ENCODE results near the gene UNC79. TPM values are rescaled to one million over a fixed set of nuclear protein-coding genes. Genes with fewer than 3 reads are reported as not detected.

The UNC79 gene
- total RNA-seq, 1 donor from 2014 or later, result 2.4 TPM

GRCh38 chr14:93707475-93707874 lies 276.7 kb downstream of the UNC79 start:
- DNase-seq (ENCODE audit: low spot score), result no peak

DNA sequence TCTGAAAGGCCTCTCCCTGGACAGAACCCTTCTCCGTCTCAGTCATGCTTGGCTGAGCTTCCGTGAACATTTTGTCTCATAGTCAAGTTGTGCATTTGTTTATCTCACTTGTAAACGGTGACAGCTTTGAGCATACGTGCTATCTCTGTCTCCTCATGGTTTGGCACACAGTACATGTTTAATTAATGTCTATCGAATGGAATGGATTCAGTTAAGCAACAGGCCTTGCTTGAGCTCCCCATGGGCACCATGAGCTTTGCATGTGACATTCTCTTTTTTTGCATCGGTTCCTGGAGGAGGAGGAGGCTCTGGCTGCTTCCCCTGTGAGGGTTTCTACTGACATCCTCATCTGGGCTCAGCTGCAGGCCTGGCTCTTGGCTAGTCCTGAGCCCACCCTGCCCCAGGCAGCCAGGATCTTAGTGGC lies 277.6 kb downstream of the UNC79 start:
- no peak for DNase-seq (ENCODE audit: low spot score)

DNA sequence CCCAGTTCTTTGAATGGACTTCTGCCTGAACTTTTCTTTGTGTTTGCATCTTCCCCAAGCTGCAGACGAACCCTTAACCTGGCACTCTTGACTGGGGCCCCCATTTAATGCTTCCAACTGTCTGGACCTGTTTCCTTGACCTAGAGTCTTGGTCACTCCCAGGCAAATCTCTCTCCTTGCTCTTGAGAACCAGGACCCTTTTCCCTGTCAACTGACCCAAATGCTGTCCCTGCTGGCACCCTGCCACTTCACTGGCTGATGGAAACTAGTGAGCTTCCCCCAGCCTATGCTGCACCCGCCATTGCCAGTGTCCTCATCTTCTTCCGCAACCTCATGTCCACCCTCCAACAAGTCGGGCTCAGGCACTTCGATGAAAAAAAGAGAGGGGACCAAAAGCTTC lies 278.1 kb downstream of the UNC79 start:
- DNase-seq (ENCODE audit: low spot score), result no peak

DNA sequence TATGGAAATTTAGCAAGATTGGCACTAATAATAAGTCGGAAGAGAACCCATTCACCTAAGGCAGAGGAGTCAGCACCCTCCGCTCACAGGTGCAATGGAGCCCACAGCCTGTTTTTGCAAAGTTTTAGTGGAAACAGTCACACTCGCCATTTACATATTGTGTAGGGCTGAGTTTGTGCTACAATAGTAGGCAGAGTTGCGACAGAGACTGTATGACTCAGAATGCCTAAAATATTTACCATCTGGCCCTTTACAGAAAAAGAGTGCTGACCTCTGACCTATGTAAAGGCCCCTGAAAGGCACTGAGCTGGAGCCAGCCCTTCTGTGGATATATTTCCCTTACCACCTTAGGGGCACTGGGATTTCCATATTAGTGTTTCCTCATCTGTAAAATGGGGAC lies 278.5 kb downstream of the UNC79 start:
- DNase-seq (ENCODE audit: low spot score), result no peak

GRCh38 chr14:93712079-93712837 lies 281.5 kb downstream of the UNC79 start:
- no peak for DNase-seq (ENCODE audit: low spot score)

DNA sequence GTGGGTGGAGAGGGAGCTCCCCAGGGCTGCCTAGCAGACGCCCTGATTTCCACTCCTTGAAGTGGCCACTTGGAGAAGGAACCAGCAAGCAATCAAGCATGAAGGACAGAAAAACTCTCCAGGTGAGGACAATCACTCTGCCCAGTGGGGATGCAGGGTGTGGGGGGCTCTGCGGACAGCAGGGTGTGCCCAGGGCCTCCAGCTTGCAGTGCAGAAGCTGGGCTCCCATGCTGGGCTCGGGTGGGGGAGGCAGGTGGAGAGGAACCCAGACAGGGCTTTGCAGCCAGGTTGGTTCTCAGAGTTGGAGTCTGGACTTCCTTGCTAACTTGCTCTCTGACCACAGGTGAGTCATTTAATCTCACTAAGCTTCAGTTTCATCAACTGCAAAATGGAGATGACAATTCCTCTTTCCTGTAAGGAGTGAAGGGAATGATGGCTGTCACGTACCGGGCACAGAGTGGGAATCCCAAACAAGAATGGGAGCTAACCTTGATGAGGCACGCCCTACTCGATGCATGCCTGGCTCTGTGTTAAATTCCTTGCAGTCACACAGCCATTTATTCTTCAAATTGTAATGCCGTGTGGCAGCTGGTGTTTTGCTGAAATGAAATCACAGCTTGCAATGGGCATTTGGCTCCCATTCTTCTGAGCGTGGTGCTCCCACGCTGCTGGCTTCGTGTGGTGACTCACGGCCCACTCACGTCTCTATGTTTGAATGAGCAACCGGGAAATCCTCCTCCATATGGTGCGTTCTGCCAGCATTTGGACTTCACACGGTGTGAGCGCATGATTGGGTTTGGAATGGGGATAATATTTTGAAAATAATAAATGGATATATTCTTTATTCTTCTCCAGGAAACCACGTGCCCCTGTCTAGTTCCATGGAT lies 282.3 kb downstream of the UNC79 start:
- no peak for DNase-seq (ENCODE audit: low spot score)

DNA sequence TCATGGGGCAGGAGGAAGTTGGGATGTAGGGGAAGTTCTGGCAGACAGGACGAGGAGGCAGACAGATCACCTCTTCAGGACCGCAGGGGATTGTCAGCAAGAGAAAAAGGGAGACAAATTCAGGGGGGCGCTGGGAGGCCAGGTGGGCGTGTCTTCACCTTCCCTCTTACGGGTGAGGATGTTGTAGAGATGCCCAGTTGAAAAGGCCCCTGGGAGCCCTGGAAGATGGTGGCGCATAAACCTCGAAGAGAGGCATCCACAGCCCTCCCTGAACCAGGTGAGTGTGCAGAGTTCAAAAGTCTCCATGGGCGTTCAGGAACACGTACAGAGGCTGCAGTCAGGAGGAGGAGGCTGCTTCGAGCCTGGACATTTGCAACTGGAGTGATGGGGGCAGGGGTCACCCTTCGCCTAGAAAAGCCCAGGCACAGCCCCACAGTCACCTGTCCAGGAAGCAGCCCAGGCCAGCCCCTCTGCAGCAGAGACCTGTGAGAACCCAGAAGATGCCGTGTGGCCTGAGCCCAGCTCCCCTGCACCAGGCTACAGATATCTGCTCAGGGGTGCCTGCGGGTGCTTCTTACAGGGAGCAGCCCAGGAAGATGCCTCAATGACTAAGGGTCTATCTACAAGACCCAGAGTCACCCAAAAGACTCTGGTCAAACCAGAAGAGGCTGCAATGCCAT lies 283.1 kb downstream of the UNC79 start:
- DNase-seq (ENCODE audit: low spot score), result no peak

DNA sequence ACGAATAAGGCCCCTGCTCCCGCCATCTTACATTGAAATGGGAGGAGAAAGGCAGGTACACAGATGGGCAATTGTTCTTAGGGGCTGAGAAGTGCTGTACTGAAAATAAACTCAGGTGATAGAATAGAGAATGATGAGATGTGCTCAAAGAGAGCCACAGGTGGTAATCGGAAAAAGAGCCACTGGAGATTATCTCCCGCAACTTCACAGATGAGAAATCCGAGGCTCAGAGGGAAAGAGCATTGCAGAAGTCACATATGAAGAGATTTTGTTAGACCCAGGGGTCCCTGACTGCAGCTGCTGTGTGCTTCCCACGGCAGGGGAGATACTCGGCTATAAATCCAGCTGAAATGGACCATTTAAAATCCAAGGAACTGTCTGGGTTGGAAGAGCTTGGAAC lies 283.9 kb downstream of the UNC79 start:
- no peak for DNase-seq (ENCODE audit: low spot score)

GRCh38 chr14:93715279-93715927 lies 284.7 kb downstream of the UNC79 start:
- DNase-seq (ENCODE audit: low spot score), result no peak

DNA sequence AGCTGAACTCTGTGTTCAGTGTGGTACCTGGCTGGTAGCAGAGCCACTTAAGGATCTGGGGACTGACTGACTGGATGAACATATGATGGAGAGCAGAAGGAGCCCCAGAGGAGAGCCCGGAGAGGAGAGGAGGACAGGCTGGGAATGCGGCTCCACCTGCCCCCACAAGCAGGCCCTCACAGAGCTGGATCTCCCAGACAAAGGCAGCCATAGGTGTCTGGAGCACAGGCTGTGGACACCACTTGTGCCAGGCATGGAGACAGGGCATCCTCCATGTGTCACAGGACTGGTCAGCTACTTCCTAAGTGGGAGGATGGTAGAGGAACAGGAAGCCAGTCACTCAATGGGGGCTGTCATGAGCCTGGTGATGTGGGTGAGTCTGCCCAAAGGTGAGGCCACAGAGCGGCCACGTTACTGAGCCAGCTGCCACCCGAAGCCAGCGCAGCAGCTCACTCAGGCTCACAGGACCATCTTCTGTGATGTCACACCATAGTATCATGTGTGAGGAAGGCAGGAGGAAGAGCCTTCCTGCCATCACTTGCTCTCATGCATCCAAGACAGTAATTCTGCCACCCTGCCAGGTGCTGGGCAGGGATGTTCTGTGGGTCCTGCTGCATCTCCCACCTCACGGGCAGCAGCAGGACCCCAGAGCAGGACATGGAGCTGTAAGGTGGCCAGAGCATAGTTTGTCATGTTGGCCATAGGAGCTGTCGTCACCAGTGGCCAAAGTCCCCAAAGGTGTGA lies 285.4 kb downstream of the UNC79 start:
- no peak for DNase-seq (ENCODE audit: low spot score)

GRCh38 chr14:93716746-93717667 lies 286.3 kb downstream of the UNC79 start:
- DNase-seq (ENCODE audit: low spot score), result no peak

DNA sequence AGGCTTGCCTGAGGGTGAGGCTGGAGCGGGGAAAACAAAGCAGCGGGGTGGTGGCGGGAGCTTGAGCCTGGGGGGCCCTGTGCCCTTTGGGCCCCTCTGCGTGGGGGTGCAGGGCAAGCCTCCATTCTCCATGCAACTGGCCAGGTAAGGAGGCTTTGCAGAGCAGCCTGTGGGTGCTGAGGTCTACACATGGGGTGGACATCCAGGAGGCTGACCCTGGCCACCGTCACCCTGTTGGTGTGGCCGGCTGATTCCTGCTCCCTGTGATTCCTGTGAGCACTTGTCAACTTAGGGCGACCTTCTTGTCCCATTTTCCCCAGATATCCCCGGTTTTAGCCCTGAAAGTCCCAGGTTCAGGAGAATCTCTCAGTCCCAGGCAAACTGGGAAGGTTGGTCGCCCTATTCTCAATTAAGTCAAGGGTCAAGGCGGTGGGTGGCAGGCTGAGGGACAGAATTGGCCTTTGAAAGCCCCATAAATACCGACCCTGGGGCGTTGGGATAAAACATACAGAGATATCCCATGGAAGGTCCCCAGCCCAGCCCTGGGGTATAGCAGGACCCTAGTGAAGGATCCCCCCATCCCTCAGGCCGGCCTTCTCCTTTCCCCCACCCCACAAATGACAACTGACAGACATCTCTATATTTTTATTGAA lies 287.1 kb downstream of the UNC79 start:
- no peak for DNase-seq (ENCODE audit: low spot score)

DNA sequence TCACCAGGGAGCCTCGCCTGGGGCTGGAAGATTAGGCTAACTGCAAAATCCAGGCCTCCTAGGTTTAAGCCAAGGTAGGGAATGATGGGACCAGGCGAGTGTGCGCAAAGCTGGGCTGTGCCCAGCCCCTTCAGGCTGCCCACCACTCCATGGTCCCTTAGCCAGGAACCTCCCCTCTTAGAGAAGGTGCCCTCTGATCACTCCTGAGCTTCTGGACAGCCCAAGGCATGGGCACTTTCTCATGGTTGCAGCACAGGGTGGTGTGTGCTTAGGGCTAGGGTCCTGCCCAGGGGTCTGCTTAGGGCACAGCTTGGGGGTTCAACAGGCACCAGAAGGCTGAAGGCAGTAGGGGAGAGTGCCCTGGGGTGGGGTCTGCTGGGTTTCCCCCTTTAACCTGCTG lies 288.5 kb downstream of the UNC79 start:
- no peak for DNase-seq (ENCODE audit: low spot score)

- no peak for DNase-seq (ENCODE audit: low spot score)
These were observed 289.5 kb downstream of the UNC79 start for GRCh38 chr14:93720076-93720815.

DNA sequence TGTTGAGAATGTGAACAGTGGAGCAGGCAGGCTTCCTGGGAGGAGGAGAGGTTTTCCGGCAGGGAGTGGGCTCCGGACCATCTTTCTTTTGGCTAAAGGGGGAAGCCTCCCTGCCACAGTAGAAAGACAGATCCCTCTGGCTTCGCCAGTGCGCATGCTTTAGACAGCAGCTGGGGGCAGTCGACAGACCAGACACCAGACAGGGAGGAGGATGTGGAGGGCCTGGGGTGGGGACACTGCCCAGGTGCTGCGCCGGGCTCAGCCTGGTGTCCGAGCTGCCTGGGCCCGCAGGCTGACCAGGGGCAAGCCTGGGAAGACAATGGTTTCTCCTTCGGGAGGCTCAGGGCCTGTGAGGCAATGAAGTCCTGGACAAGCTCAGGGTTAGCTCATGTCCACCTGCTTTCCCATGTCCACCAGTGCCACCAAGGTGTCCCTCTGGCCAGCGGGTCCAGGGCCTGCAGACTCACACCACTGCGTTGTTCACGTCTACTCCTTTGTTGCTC lies 290.3 kb downstream of the UNC79 start:
- no peak for DNase-seq (ENCODE audit: low spot score)

DNA sequence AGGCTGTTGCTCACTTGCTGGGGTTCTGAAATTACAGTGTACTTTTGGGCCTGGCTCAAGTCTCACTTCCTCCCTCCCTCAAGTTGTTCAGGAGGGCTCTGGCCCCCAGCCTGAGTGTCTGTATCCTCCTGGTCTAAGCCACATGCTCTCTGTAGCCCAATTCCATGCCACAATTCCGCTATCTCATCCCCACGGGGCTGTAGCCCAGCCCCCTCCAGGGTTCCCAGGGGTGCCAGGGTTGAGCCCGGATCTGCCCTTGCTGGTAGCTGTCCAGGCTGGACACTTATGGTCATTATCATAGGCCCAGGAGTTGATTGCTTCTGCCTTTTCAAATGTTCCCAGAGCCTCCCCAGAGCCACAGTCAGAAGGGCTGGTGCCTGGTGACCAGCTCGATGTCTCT lies 292.3 kb downstream of the UNC79 start:
- no peak for DNase-seq (ENCODE audit: low spot score)

- no peak for DNase-seq (ENCODE audit: low spot score)
These were observed 294.4 kb downstream of the UNC79 start for GRCh38 chr14:93725002-93725582.

GRCh38 chr14:93725993-93726392 lies 295.3 kb downstream of the UNC79 start:
- DNase-seq (ENCODE audit: low spot score), result no peak
